ENCODE measurements around the gene RPL36.

DNA sequence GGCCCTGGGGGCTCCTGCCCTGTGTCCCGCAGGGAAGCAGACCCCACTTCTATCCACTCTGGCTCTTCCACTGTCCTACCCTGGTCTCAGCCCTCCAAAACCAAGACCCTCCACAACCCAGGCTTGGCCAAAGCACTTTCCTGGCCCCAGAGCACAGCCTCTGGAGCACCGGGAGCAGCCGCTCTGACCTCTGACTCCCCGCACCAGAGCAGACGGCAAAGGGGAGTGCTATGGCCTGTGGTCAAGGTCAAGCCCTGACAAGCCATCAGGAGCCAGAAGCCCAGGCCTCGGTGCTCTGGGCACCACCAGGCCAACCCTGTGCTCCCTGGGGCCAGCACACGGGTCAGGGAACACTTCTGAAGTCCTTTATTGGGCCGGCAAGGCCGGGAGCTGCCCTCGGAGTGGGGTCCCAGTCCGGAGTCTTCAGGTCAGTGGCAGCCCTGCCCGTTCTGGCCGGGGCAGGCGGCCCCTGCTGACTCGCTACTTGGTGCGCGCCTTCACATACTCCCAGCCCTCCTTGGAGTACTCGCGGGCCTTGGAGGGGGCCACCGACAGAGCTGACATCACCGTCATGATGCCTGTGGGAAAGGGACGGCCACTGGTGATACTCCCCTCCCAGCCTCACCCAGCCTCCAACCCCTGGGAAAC, 11.9 kb upstream of the RPL36 start:
- TF ChIP-seq POLR2A (IDR thresholded peaks at IDR 0.05) (no peak), POLR2AphosphoS5 (IDR thresholded peaks at IDR 0.05) (no peak)
